Peyer's patch (tissue), 4 donors: ENCODE results near the gene WWOX.

Experiments used
- POLR2A ChIP-seq, 2 donors: fragments of 450-650 bp; IDR thresholded peaks; one replicate each; pipeline ENCODE4 v1.5.1; 2017; ENCODE audit warnings: antibody characterized with exemption in 2 of 2, mild to moderate bottlenecking in 2 of 2, moderate library complexity in 2 of 2
- TF ChIP-seq, protein P1 (sequence below), 6 experiments: fragments of 450-650 bp in 4 of 6; fragments of 200-600 bp in 2 of 6; sonication (generic) in 1 of 6; IDR thresholded peaks; one replicate each; pipeline ENCODE4 v1.5.1; 2017 to 2019; ENCODE audit warnings: antibody characterized with exemption in 6 of 6, mild to moderate bottlenecking in 3 of 6, moderate library complexity in 1 of 6

DNA sequence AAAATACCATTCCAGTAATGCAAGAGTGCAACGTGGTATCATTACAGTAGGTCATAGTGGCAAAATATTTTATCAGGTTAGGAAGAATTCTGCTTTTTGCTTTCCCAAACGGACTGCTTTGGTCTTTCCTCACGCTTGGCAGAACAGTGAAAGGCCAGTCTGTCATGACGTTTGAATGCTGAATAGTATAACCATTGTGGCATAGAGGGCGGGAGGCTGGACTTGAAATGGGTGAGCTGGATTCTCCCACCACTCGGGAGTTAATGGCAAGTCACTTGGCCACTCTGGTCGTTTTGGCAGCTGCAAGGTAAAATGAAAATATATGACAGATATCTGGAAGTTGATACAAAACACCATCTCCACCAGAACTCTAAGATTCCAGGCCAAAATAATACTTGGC, 1109.9 kb downstream of the WWOX start:
- TF ChIP-seq, protein P1, sequence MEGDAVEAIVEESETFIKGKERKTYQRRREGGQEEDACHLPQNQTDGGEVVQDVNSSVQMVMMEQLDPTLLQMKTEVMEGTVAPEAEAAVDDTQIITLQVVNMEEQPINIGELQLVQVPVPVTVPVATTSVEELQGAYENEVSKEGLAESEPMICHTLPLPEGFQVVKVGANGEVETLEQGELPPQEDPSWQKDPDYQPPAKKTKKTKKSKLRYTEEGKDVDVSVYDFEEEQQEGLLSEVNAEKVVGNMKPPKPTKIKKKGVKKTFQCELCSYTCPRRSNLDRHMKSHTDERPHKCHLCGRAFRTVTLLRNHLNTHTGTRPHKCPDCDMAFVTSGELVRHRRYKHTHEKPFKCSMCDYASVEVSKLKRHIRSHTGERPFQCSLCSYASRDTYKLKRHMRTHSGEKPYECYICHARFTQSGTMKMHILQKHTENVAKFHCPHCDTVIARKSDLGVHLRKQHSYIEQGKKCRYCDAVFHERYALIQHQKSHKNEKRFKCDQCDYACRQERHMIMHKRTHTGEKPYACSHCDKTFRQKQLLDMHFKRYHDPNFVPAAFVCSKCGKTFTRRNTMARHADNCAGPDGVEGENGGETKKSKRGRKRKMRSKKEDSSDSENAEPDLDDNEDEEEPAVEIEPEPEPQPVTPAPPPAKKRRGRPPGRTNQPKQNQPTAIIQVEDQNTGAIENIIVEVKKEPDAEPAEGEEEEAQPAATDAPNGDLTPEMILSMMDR (IDR thresholded peaks at IDR 0.05), result no peak
- TF ChIP-seq POLR2A (IDR thresholded peaks at IDR 0.05), result no peak
